CMK (cell line): ENCODE measurements around the gene NEUROG2.

Source experiments
- DNase-seq: peaks from one replicate; pipeline ENCODE4 v3.0.0-alpha.2; 2010; ENCODE audit warnings: low read depth

Gene NEUROG2

DNA sequence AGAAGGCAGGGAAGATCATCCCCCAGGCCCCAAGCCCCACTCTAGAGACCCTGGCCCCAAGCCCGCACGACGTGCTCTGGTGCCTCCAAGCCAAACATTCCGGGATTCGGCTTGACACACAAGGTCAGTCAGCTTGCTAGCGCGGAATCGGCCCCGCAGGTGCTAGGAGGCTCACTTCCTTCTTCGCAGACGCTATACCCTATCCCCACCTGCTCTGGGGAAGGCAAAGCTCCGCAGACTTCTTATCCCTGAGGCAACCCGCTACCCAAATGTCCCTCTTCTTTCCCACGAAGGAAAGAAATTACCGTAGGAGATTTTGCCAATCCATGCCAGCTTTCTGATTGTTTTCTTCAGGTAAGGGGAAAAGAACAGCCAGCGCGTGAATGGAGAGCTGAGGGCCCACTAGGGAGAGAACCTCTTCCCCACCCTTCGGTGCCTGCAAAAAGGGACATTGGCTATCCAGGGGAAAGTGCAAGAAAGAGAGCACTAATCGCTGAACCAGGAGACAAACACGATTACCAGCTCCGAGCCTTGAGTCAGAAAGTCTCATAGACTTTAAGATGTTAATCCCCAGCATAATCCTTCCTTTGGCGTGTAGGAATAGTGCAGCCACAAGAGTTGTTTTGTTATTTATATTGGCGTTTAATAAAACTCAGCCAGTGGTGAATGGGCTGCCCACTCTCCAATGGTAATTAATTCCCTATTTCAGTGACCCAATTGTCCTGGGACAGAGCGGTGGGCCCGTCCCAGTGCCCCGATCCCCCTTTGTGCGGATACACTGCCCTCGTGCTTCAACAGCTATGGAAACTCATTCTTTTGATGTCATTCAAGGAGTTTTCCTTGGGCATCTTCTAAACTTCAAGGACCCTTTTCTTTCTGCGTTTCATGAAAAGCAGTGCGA lies 5.4 kb upstream of the NEUROG2 start:
- no peak for DNase-seq

DNA sequence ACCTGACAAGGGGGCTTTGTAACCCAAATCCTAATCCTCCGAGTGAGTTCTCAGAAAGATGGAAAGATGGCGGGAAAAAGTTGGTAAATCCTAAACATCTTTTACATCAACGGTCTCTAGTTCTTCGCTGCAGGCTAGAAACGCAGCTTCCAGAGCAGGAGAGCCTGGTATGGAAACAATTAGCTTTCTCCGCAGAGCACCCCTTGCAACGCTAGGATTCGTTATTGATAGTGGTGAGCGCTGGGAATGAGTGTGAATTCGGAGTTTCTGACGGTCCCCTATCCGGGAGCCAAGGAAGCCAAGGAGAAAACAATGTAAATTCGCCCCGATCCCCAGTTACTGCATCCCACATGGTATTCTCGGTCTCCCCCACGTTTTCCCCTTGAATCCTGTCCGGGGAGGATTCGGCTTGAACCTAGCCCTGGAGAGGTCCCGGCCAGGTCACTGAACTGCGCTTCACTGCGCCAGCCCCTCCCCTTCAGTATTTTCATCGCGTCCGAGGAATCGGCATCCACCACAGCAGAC lies 4.7 kb upstream of the NEUROG2 start:
- no peak for DNase-seq

DNA sequence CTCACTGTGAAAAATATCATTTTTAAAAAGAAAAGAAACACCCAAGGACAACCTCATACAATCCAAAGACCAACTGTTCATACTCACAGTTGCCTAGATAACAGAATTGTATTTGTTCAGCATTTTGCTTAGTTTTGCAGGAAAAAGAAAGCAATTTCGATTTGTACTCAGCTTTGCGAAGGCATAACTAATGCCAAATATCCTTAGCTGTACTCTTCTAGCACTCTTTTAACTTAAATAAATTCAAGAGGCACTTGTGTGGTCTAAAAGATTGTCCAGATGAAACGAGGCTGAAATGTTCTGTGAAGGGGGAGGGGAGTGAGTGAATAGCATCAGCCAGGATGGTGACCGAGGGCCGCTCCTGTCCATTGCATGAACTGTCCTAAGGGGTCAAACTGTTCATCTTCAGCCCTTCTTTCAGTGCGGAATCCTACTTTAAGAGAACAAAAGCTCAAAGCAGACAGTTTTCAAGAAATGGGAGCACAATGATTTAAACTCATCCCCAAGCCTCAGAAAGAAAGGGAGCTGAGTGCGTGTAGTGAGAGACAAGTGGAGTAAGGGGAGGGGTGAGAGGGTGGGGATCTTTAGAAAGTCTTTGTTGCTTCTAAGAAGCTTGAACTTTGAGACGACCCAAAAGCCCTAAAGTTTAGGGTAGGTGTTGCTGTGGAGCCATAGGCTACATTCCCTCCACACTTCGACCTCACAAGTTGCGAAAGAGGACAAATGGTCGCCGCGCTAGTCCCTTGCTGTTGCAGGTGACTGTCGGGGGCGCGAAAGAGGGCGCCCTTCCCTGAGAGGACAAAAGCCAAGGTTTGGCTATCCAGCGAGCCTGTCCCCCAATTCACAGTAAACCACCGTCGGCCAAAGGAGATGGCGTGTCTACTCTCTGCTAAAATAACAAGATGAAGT lies 4.0 kb upstream of the NEUROG2 start:
- DNase-seq: no peak

DNA sequence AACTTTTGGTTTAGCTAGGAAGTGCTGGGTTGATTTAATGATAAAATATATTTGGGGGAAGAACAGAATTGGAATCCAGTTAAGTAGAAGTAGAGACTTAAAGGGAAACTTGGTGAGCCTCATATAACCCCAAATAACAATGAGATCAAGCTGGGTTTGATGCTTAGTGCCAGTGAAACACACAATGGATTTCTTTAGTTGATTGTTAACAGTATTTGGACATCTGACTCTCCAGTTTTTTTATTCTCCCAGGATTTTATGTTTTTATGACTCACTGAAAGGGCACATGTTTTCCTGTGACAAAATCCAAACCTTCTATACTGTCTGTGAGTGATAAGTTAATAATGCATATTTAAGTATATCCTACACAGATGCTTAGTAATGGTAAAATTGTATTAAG lies 2.7 kb upstream of the NEUROG2 start:
- no peak for DNase-seq

DNA sequence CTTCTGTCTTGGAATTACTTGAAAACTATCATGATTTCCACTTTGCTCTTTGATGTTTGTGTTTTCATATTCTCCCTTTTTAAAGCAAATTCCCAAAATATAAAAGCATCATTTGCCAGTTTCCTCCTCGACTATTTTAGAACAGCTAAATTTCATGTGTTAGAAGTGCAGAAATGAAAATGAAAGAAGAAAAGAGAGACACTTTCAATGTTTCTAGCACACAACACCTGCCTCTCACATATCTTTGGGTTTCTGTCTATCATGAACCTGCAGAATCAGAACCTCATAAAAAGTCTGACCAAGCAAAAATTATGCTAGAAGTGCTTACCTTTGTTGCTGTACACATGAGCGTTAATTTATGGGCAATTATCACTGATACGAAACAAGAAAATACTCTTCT lies 1.9 kb upstream of the NEUROG2 start:
- DNase-seq: no peak

DNA sequence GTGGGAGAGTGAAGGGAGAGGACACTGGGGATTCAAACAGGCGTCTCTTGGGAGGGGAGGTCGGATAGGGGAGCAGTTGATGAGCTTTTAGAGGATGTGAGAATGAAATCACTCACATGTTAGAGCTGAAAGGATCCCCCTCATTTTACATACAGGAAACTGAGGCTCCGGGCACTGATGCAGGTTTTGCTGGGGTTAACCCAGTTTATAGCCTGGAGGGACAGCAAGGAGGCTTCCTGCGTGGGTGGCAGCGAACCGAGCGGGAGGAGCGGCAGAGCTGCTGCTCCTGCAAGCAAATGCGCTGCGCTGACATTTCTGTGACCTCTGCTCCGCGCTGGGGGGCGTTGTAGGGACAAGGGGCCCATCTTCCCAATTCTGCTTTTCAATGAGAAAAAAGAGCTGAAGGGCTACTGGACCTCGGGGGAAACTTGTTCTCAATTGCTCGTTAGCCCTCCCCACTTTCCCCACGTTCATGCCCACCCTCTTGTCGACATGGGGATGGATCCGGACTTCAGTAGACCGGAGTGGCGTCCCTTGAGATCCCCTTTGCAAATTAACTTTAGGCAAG lies 1.2 kb upstream of the NEUROG2 start:
- DNase-seq: no peak

DNA sequence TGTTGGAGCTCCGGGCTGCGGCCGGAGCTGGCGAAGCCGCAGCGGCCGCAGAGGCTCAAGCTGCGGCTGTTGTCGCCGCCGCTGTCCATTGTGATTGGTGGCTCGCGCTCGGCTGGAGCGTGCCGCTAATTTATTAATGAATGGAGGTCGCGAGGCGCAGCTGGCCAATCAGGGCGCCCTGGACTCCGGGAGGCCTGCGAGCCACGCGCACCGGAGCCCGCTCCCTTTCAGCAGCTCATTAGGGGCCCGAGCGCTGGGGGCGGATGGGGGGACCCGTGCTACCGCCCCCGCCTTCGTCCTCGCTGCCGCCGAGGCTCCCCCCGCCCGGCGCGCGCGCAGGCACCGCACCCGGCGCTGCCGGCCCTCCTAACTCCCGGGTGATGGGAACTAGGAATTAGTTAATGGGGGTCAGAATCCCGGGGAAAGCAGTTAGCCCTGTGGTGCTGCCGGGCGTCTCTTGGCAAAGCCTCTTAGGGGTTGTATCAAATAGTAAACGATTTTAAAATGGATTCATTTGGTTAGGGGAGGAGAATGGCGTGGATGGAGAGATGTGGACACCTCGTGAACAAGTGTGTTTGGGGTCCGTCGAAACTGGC lies 589 bp upstream of the NEUROG2 start:
- DNase-seq: no peak

DNA sequence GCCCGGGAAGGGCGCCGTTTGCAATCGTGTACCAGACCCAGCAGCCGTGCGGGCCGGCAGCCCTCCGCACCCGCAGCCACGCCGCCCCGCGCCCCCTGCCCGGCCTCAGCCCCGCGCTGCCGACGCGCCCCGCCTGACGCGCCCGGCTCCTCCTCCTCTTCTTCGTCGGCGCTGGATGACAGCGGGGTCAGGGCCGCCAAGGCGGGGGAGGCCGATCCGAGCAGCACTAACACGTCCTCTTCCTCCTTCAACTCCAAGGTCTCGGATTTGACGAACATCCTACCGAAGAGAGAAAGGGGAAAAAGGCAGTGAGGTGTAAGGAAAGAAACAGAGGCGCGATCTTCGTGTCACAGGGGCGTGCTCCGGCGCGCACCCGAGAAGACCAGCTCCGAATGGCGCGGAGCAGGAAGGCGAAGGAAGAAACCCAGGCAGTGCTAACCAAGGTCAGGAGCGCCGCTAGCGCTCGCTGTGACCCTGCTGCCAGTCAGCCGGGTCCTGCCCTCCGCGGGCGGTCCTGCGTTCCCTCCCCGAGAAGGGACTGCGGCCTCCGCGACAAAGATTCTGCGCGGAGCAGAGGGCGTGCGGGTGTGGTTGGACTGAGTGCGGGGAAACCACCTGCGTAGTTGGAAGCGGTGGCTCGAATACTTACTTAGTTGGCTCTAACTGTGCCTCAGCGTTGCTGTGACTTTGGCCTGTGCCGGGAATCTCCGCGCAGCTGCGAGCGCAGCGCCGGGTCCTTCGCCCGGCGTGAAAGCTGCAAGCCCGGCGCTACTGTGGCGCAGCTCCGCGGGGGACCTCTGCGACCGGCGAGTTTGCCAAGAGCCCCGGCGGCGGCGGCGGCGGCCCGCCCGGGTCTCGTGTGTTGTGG lies 548 bp downstream of the NEUROG2 start:
- DNase-seq: no peak

DNA sequence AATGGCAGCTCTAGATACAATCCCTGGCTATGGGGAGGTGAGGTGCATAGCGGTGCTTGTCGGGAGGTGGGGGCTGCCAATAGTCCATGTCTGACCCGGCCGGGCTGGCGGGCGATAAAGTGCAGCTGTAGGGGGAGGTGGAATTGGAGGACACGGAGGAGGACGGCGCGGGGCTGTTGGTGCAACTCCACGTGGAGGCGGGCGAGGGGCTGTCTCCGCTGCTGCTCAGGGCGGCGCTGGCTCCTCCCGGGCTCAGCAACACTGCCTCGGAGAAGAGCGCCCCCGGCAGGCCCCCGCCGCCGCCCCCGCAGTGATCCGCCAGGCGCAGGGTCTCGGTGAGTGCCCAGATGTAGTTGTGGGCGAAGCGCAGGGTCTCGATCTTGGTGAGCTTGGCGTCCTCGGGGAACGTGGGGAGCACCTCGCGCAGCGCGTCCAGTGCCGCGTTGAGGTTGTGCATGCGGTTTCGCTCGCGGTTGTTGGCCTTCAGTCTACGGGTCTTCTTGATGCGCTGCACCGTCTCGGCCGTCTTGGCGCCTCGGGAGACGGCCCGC lies 1.3 kb downstream of the NEUROG2 start:
- no peak for DNase-seq

DNA sequence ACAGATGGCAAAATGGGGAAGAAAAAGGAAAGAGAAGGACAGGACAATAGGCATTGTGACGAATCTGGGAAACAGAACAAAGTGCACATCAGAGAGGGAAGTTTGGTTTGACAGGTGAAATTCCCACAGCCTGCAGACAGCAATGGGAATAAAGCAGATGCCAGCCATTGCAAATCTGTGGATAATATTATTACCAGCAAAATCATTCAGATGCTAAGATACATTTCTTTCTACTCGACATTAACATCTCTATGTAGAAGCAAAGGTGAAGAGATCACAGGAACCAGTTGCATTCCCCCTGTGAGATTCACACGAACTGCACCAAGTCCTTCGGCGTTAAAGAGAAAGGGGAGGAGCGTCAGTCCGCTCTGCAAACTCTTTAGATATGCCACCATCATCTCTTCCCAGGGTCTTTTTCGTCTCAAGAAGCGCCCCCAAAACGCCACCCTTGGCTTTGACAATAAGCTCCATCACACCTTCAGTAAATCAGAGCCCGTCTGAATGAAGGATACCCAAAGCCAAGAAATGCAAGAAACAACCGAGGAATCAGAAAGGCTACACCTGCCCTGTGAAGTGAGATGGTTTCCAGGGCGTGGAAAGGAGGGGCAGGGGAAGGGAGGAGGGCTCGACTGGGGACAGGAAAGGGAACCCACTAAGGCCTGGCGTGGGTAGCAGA lies 1.9 kb downstream of the NEUROG2 start:
- no peak for DNase-seq

DNA sequence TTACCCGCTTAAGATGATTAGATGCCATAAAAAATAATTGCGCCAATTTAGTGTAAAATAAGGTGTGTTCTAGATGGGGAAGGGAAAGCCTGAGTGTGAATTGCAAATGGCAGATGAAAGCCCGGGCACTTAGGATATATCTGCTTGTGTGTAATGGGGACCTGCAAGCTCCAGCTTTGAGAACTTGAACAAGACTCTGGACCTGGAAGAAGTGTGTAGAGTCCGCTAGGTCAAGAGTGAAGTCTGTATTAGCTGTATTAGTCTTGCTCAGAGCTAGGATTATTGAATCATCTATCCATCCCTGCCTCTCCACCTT lies 4.2 kb downstream of the NEUROG2 start:
- no peak for DNase-seq

DNA sequence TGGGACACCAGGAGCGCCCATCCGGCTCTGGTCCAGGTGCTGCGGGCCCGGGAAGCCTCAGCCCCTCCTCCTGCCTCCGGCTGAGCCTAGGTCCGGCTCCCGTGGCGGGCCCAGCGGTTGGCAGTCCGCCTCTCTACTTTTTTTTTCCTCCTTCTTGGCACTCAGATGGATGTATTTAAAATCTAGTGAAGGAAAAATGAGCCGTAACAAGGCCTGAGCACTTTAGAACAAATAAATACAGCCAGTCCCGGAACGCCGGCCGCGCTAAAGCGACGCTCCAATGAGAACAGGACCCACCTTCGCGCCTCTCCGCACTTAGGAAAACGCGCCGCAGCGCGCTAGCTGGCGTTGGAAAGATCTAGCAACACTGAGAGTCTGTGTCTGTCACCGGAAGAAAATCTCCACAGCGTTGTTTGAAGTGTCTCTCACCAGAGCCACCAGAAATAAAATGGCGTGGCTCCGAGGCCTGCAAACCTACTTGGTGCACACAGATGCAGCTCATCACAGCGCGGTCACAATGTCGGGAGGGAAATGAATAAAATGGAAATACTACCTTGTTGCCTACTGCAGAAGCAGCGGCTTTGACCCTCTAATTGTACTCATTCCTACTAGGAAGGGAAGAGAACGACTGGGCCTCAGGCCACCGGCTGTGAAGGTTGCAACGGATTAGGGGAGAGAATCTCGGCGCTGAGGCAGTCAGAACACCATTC lies 4.7 kb downstream of the NEUROG2 start:
- no peak for DNase-seq

DNA sequence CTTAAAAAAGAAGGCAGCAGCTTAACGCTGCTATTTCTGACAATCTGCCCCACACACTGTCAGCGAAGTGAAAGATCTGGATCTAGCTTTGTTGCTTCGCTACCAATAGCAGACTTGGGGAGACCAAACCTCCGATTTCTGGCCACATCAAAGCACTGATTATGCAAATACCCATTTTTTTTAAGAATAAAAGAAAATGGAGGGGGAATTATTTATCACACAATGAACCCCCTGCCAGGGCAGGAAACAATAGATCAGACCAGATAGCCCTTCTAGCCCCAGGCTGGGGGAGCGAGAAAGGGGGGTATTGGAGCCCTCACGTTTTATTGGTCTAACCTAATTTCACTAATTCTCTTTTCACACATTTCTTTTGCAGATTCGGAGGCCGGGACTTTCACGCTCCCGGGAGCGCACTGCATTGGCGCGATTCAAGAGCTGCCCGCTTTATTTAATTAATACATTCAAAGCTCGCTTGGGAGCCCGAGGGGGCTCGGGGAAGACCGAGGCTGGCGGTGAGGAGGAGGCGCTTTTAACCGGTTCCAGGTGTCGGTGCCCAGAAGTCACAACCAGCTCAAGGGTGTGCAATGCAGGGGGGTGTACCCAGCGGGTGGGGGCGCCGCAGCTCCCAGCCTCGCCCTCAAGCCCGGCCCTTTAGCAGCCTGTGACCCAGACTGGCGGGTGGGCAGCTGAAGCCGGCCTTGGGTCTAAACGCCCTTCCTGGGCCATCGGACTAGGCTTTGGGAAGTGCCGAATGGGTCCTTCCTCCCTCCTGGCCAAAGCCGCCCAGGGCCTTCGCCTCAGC lies 5.5 kb downstream of the NEUROG2 start:
- no peak for DNase-seq

DNA sequence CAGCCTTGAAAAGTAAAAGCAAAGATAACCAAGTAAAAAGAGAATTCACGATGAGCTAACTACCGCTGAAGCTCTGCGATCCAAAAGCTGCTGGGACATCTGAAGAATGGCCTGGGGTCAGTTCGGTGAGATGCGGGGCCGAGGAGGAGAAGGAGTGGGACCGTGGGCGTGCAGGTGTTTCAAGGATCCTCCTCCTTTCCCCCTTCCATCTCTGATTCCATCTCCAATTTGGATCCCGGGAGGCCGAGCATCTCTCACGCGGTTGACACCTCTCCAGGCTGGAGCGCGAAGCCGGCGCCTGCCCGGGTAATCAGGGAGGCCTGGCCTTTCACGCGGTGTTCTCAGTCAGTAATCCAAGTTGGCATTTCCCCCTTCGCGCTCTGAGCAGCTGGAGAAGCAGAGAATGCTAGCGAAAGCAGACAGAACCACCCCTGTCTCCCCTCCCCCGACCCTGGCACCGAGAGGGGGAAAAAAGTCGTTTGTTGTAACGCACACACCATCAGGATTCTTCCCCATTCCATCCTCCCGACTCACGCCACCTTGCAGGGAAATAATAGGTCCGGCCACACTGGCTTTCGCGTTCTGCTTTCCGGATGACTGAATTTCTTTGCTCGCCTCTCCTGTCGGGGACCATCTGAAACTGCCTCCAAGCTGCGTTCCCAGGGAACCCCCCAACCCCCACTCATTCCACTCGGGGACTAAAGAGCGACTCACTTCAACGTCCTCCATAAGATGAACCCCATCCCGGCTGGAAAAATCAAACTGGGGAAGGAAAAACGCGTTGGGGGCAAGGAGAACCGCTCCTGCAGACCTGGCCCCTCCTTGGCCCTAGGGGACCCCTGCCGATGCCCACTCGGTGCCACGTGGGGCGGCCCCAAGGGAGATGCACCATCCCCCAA lies 6.5 kb downstream of the NEUROG2 start:
- DNase-seq: no peak

DNA sequence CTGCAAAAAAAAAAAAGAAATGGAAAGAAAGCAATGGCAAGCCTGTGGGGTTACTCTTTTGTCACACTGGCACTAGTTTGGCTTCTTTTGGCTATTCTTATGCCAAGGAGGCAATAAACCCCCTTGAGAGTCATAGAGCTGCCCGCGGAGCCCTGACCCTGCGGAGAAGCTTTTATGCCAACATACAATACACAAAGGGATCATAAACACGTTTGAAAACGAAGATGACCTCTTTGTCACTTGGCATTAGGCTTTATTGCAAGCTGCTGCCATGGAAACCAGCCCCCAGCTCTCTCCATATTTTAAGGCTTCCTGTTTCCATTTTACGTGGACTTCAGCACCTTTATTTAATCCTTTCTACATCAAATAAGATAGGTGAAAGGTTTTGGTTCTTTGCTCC lies 7.6 kb downstream of the NEUROG2 start:
- no peak for DNase-seq

DNA sequence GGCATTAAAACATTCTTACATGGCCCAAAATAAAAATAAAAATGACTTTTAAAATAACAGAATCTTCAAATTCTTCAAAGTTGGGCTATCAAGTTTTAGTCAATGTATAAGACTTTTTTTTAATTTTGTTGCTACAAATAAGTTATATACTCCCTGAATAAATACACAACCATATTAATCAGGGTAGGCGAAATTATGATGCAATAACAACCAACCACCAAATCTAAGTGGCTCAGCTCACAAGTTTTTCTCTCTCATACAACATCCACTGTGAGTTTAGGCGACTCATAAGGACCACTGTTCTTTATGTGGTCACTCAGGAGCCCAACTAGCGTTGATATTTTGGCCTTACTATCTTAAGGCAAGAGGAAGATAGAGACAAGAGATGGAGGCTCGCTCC lies 11.2 kb downstream of the NEUROG2 start:
- DNase-seq: no peak

DNA sequence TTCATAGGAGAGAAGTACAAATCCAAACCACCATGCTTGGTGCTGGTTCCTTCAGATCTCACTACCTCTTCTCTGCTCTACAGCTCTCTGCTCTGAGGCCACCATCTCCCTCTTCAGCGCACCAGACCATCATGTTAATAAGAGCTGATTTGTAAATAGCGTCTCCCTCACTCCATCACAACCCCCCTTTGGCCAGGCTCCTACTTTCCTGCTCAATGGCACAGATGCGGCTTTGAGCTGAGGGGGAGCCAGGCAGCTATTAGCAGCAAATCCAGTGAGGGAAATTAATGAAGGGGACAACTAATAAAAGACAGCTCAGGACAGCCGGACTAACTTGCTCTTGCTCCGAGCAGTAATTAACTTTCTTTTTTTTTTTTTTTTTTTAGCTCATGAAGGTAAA lies 13.1 kb downstream of the NEUROG2 start:
- DNase-seq: no peak

DNA sequence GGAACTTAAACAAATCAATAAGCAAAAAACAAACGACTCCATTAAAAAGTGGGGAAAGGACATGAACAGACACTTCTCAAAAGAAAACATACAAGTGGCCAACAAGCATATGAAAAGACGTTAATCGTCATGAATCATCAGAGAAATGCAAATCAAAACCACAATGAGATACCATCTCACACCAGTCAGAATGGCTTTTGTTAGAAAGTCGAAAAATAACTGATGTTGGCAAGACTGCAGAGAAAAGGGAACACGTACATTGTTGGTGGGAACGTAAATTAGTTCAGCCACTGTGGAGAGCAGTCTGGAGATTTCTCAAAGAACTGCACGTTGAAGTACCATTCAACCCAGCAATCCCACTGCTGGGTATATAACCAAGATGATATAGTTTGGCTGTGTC lies 23.7 kb downstream of the NEUROG2 start:
- DNase-seq: no peak
